Brain microvascular endothelial cell (primary cell): ENCODE measurements around the gene PLCB1.
"Not testable (repeated sequence)": the region's sequence is repeated elsewhere in the genome, so short reads cannot be mapped to it uniquely, and the experiment has no call there.

Source experiments
- DNase-seq: peaks from one replicate; pipeline ENCODE4 v3.0.0-alpha.2; 2020
- H3K27ac ChIP-seq: fragments of 250-450 bp; sonication (Bioruptor Pico); 2 replicates; pipeline ENCODE4 v1.5.1; 2020; ENCODE audit warnings: mild to moderate bottlenecking, moderate library complexity
- H3K27me3 ChIP-seq: fragments of 250-450 bp; sonication (Bioruptor Pico); replicated peaks from 2 replicates; pipeline ENCODE4 v1.5.1; 2020; ENCODE audit warnings: mild to moderate bottlenecking
- H3K36me3 ChIP-seq: fragments of 250-450 bp; sonication (Bioruptor Pico); replicated peaks from 2 replicates; pipeline ENCODE4 v1.5.1; 2020; ENCODE audit warnings: mild to moderate bottlenecking
- H3K4me3 ChIP-seq: 2 replicates; pipeline ENCODE4 v1.5.1; 2011; ENCODE audit warnings: low read depth, mild to moderate bottlenecking, control low read depth, low read length, moderate library complexity
- in situ Hi-C: cut with HindIII; loops from 2 replicates; pipeline ENCODE4 v1.10.0; 2017; ENCODE audit warnings: low sequenced_read_pairs, low pct_ligation_motif_present
- TF ChIP-seq, protein P1 (sequence below): IDR thresholded peaks from 2 replicates; pipeline ENCODE4 v1.5.1; 2011; ENCODE audit warnings: low read depth, mild to moderate bottlenecking, moderate library complexity, low read length, control low read depth, inconsistent platforms; ENCODE audit errors: missing control alignments

The PLCB1 gene

DNA sequence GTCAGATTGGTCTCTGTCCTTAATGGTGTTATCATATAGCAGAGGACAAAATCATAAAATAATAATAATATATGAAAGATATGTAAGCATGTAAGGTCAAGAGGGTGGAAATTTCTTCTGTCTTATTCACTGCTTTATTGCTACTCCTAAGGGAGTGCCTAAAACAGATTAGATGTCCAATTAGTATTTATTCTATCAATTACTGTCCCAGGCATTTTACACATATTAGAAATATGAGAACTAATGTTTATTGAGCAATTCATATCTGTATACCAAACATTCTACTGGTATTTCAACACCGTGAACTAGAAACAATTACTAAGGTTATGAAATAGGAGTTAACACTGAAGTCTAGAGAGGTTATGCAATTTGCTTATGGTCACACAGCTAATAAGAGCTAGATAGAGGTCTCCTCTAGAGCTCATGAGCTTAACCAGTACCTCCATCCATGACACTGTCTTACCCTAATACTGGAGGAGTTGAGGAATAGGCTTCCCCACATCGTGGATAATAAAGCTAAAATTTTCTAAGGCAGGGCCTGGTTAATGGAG lies 302.3 kb downstream of the PLCB1 start:
- no peak for DNase-seq
- Histone ChIP-seq H3K27ac (no peak overlapping the region), H3K4me3 (no peak overlapping the region), H3K36me3 (no peaks in the 10 kb centered on the region), H3K27me3 (no peaks in the 10 kb centered on the region)
- in situ Hi-C loops = no loop called here
- TF ChIP-seq, protein P1, sequence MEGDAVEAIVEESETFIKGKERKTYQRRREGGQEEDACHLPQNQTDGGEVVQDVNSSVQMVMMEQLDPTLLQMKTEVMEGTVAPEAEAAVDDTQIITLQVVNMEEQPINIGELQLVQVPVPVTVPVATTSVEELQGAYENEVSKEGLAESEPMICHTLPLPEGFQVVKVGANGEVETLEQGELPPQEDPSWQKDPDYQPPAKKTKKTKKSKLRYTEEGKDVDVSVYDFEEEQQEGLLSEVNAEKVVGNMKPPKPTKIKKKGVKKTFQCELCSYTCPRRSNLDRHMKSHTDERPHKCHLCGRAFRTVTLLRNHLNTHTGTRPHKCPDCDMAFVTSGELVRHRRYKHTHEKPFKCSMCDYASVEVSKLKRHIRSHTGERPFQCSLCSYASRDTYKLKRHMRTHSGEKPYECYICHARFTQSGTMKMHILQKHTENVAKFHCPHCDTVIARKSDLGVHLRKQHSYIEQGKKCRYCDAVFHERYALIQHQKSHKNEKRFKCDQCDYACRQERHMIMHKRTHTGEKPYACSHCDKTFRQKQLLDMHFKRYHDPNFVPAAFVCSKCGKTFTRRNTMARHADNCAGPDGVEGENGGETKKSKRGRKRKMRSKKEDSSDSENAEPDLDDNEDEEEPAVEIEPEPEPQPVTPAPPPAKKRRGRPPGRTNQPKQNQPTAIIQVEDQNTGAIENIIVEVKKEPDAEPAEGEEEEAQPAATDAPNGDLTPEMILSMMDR = no peak

GRCh38 chr20:8435285-8436035 lies 303.4 kb downstream of the PLCB1 start:
- H3K4me3 ChIP-seq = no peak overlapping the region
- TF ChIP-seq, protein P1 = no peak
- DNase-seq = no peak
- in situ Hi-C loops = no loop called here
- H3K27ac ChIP-seq = no peak overlapping the region
- H3K27me3 ChIP-seq = no peaks in the 10 kb centered on the region
- no peaks in the 10 kb centered on the region for H3K36me3 ChIP-seq

DNA sequence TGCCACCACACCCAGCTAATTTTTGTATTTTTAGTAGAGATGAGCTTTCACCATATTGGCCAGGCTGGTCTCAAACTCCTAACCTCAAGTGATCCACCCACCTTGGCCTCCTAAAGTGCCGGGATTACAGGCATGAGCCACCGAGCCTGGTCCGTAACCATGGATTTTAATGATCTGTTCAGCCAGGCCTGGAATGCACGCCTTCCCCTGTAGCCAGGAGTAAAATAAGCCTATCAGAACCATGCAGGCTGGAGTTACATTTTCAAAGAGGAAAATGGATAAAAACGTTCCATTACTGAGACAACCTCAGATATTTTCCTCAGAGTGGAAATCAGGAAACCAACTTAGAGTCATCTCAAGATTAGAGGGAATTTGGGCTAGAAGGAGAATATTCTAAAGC lies 304.9 kb downstream of the PLCB1 start:
- DNase-seq, in situ Hi-C loops, H3K27me3 ChIP-seq, H3K4me3 ChIP-seq, H3K36me3 ChIP-seq, H3K27ac ChIP-seq: not testable (repeated sequence)

DNA sequence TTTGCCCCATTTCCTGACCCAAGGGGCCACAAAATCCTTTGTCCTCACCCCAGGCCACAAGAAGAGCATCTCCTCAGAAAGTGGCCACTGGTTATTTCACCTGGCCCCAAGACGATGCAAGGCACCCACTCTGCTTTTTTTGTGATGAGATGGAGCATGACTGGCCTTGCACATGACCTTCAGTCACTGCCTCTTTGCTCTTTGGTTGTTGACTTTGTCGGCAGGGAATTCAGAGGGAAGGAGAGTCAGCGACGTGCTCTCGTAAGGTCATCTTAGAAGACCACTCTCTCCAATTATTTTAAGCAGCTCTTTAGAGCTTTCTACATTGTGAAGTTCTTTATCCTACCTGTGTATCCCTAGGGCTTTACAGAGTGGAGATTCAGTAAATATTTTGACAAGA lies 306.7 kb downstream of the PLCB1 start:
- Histone ChIP-seq H3K4me3 (no peak overlapping the region), H3K27ac (no peak overlapping the region), H3K36me3 (no peaks in the 10 kb centered on the region), H3K27me3 (no peaks in the 10 kb centered on the region)
- TF ChIP-seq, protein P1 = no peak
- in situ Hi-C loops = no loop called here
- DNase-seq = no peak

DNA sequence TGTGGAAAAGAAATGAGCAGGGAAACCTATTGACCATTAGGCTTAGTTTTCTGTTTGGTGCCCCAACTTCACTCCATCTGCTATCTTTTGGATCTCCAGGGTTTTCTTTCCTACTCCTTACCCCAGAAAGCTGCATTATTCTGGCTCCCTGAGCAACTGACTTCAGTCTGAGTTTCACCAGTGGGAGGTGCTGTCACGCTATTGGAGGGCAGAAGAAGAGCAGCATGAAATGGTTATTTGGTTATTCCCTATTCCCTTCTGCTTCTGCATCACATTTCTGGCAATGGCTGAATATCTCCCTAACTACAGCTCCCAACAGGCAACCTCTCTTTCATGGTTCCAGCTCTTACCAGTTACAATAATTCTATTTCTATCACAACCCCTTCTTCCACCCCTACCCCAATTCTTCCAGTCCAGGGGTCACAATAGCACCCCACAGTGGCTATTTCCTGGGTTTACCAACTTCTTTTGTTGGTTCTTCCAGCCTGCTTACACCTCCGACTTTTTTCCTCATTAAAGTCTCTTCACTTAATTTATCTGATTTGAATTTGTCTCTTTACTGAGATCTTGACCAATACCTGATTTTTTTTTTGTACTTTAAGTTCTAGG lies 311.5 kb downstream of the PLCB1 start:
- TF ChIP-seq, protein P1 = no peak
- Histone ChIP-seq H3K36me3 (no peaks in the 10 kb centered on the region), H3K27ac (no peak overlapping the region), H3K27me3 (no peaks in the 10 kb centered on the region), H3K4me3 (no peak overlapping the region)
- in situ Hi-C loops = no loop called here
- DNase-seq = no peak

GRCh38 chr20:8447262-8448120 lies 315.4 kb downstream of the PLCB1 start:
- in situ Hi-C loops = no loop called here
- H3K4me3 ChIP-seq = no peak overlapping the region
- DNase-seq = no peak
- H3K36me3 ChIP-seq = no peaks in the 10 kb centered on the region
- H3K27me3 ChIP-seq = no peaks in the 10 kb centered on the region
- TF ChIP-seq, protein P1 = no peak
- H3K27ac ChIP-seq = no peak overlapping the region
